Activated CD8-positive, alpha-beta memory T cell treated with anti-CD3 and anti-CD28 coated beads, Interleukin-2, amount 50 U/mL, for 1 hour (primary cell): ENCODE data around the gene FAM78A.

ENCODE experiments used
- DNase-seq: peaks from one replicate; pipeline ENCODE4 v3.0.0-alpha.2; 2020; ENCODE audit errors: extremely low read depth

The FAM78A gene

DNA sequence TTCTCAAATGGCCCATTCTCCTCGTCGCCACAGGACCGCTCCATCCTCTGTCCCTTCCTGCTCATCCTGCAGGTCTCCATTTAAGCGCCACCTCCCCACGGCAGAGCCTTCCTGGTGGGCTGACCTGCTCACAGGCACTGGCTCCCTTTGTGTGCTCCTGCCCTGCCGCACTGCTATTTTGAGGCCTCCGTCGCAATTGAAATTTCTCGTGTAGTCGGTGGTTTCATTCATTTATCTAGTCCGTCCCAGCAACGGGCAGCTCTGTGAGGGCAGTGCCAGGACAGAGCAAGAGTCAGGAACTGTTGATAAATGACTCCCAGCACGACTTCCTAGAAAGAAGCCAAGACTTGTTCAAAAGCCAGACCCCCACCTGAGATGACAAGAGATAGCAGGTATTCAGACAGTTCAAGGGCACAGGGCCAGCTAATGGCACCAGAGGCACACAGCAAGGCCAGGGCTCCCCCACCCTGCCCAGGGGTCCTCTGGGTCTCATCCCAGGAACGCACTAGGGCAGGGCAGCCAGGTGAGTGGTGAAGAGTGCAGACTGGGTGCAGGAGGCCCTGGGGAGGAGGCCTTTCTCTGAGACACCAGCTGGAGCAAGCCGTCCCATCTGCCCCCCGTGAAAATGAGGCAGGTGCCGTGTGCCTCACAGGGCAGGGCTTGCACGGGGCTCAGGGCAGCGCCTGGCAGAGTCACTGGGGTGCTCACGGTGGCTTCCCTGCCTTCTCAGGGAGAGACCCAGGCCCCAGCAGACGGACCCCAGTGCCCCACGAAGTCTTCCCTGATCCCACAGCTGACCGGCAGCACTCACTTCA is 36.9 kb downstream of the FAM78A start:
- DNase-seq, result no peak

DNA sequence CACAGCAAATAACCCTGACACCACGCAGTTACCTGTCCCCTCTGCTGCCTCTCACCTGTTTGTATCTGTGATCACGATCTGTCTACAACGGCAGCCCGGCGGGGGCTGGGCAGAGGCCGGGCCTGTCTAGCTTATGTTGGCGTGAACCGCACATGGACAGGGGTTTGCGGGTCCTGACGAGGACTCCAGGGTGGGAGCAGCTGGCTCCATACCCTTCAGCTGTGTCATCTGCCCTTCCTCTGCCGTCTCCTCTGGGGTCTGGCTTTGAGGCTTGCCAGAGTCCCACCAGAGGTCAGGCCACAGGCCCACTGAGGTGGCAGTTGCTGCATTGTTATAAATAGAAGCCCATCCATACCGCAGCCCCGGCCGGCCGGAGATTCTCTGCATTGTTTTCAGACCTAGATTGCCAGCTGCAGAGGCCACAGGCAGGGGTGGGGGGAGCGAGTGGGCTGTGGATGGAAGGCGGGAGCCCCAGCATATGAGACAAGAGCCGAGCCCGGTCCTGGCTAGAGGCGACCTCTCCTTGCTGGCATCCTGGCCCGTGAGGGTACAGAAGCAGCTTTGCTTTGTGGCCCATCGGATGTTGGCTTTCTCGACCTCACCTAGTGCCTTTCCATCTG is 37.8 kb downstream of the FAM78A start:
- no peak for DNase-seq

DNA sequence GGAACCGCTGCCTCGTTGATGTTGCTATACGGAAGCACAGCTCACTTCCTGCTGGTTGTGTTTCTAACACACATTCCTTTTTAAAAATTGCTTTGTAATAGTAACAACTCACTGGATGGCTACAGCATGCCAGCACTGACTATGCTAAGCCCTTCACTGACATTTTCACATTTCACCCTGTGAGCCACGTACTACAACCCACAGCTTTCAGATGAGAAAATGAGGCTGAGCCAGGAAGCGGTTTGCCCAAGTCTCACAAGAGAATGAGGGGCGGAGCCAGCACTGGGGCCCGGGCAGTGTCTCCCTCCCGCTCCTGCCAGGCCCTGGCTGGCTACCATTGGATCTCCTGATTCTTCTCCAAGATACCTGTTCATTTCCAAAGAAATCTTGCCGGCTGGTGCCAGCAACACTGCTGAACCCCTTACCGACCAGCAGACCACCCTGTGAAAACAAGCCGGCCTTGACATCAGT is 38.3 kb downstream of the FAM78A start:
- DNase-seq, result peak; percentile 65

DNA sequence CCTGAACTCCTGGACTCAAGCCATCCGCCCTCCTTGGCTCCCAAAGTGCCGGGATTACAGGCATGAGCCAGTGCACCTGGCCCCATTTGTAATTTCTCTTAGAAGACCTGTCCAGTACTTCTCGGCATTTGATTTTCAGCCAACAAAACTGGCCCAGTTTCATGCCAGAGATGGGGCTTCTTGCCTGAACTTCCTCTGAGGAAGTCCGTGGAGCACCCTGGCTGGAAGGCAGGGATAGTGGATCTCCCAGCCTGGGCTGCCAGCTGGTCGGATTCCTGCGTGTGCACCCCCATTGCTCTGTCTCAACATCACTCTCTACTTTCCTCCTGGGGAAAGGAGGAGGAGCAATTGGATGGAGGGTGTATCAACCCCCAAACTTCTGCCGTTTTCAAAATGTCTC is 39.0 kb downstream of the FAM78A start:
- DNase-seq, result no peak

DNA sequence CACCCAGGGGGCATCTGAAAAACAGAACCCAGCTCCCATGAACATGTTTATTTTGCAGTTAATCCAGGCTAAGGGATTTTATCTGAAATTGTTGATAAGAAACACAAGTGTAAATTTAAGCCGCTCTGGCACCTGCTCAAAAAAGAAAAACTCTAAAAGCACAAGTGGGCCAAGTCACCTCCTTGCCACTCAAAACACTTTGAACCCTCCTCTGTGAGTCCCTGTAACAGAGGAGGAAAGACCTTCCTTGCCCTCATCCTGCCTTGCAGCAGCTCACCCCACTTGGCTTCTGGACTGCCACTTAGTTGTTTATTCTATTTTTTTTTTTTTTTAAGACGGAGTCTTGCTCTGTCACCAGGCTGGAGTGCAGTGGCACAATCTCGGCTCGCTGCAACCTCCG is 39.5 kb downstream of the FAM78A start:
- no peak for DNase-seq

DNA sequence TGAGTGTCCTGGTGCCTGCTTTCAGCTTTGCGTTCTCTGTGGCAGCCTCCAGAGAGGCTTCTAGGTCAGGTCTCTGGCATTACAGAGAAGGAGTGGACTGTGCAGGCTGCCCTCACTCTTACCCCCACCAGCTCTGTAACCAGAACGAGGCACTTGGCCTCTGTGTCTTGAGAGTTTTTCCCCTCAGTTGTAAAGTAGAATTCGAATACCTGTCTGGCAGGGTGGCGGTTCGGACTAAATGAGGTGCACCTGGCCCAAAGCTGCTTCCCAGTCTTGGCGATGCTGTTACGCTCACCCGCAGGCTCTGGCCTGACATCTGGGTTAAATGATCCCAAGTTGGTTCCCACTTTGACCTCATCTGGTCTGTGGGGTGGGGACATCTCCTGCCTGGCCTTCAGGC is 40.1 kb downstream of the FAM78A start:
- no peak for DNase-seq

DNA sequence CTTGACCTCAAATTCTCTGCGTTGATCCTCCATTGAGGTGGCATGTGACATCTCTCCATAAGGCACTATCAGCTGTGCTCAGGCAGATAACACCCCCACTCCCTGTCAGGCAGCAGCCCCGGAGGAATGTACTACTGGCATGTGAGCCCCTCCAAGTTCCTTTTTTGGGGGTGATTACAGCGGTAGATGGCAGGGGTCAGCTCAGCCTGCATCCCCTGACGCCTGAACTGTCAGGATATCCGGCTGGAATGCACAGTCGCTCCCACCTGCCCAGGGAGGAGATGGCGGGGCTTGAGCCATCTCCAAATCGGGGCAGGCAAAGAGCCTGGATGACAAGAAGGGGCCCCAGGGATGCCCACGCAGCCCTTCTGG is 40.8 kb downstream of the FAM78A start:
- no peak for DNase-seq

DNA sequence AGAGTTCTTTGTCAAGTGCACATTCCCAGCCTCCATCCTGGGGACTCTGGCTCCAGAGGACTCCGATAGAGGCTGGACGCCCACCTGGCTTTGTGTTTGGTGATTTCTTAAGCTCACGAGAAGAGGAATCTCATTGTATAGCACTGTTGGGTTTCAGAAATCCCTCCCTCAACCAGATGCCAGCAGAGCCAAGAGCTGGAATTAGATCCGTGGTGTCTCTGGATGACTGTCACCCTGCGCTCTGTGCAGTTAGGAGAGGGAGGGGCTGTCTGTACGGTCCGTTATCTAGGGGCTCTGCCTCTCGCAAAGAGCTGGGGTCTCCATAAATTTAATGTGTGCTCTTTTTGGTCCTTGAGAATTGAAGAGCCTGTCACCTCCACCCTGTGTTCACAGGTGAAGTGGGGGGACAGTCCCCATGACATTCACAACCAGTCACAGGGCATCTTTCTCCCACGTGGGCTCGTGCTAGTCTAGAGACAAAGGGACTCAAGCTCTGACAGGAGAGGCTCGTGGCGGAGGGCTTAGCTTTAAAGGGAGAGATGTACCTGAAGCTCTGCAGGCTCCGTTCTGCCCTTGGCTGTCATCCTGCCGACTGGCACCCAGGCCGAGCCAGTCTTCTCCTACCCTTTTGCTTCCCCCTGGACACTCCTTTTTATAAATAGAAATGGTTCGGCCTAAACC is 41.4 kb downstream of the FAM78A start:
- DNase-seq, result no peak

DNA sequence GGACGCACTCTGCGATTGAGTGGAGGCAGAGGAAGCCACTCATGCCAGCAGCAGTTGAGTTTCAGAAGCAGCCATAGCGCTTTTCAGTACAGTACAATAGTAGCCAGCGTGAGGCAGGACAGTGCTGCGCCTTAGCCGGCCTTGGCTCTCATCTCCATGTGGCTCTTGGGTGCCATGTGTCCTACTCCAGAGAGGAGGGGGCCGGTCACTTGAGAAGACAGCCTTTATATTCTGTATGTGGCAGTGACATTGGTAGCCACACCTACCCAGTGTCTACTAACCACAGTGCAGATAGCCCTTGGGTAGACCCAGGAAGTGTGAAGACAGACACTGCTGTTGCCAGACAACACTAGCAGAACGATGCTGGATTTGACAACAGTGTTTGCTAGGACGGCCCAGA is 42.3 kb downstream of the FAM78A start:
- no peak for DNase-seq

DNA sequence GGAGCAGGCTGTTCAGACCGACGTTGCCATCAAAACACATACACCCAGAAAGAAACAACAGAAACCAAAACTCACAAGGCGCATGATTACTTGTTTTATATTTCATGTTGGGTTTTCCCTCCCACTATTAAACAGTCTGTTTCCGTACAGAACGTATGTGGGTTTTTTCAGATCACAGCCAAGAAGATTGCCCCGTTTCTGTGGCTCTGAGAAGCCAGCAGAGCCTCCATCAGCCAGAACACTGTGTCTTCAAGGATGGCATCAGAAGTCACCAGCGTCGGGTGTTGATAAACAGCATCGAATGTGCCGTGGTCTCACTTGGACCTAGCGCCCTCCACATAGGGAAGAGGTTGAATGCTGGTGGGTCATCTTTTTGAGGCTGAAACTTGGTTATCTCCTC is 42.8 kb downstream of the FAM78A start:
- no peak for DNase-seq

DNA sequence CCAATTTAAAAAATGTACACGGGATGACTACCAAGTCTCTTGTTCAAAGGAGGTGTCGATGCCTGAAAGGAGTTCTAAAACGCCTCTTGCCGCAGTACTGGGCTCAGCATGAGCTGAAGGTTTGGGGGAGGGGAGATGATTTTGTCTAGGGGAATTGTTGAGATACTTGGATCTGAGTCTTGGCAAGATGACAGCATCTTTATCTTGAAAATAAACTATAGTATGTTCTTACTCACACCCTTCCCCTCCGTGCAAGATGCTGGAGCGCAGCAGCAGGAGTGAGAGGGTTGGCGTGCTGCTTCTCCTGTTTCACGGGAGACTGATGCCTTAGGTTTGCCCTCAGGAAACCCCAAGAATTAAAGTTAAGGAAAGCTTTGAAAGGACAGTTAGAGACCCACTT is 47.3 kb downstream of the FAM78A start:
- DNase-seq, result no peak

DNA sequence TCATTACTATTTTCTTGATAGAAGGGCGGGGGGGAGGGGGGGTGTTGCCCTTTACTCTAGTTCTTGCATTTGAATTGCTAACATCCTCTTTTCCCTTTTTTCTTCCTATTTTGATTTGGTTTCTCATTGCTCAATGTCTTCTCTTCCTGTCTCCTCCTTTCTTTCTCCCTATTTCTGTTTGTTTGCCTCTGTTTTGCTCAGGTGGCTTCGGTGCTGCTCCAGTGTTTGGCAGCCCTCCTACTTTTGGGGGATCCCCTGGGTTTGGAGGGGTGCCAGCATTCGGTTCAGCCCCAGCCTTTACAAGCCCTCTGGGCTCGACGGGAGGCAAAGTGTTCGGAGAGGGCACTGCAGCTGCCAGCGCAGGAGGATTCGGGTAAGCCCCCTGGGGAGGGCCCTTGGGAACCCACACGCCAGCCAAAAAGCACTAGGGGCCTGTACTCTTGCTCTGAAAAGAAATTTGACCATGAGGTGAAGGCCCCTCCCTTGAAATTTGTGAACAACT is 48.3 kb downstream of the FAM78A start:
- no peak for DNase-seq

DNA sequence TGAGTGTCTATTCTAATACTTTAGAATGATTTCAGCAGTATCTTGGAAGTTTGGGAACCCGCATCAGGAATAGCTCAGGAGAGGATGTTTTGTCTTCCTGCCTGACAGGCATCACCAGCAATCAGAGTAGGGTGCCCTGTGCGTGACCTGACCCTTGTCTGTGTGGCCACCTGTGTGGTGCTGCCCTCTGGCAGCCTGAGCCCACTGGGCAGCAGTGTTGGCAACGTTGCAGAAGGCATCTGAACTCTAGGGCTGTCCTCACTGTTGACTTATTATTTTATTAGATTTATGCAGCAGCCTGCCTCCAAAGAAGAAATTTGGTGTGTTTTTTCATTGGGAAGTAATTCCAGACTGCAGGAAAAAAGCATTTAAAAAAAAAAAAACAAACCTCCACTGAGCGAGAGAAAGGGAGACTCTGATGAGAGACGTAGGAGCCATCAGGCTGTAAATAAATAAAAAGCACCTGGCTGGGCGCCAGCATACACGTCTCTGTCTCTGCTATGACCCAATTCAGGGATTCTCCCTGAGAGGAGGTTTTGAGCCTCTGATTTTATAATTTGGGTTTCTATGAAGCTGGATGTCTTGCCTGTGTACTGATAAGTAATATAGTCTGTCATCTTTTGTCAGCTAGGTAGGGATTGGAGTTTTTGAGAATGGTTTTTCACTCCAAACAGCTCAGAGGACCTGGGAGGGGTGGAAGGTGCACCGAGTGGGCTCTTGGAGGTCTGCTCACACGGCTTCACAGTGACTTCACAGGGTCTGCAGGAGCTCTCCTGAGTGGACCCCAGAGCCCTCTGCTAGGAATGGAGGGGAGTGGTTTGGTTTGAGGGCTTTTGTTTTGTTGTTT is 49.0 kb downstream of the FAM78A start:
- DNase-seq, result no peak

DNA sequence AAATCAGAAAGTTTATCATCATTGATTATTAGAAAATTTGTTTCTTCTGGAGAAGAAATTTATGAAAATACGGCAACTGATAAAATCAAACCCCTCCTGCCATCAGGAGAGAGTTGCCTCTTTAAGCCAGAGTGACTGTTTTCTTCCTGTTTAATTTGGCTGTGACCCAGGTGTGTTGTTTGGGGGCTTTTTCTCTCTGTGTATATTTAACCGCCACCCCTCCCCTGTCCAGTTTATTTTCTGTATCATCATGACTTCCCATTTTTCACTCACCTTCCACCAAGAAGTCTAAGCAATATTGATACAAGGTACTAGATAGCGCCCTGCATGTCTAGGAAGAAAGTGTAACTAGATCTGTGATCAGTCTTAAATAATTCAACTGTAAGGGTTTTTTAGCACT is 50.1 kb downstream of the FAM78A start:
- no peak for DNase-seq

DNA sequence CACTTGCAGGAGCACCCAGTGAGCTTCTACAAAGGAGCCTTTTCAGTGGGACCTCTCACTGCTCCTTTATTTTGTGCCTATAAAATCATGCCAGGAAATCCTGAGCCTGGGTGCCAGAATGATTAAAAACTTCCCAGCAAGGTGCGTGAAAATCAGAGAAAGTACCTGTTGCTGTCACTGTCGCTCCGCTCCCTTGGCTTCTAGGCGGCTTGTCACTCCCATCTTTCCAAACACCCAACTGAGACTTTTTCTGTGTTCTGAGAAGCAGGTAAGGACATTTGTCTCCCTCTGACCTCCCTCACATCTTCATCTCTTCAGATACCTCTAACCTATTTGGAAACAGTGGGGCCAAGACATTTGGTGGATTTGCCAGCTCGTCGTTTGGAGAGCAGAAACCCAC is 53.9 kb downstream of the FAM78A start:
- no peak for DNase-seq

DNA sequence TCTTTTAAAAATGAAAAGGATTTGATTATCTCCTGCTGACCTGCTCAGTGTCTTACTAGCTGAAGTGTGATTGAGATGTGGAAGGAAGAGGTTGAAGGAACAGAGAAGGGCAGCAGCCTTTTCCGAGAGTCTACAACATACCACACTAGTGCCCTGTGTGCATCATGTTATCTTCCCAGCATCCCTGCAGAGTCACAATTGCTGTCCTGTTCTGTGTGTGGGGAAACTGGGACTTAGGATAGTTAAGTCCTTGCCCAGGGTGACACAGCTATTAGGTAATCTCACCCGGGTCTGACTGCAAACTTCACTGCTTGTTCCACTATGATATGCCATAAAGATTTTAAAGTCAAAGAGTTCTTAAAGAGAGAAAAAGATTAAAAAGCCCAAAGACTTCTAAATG is 55.8 kb downstream of the FAM78A start:
- no peak for DNase-seq

DNA sequence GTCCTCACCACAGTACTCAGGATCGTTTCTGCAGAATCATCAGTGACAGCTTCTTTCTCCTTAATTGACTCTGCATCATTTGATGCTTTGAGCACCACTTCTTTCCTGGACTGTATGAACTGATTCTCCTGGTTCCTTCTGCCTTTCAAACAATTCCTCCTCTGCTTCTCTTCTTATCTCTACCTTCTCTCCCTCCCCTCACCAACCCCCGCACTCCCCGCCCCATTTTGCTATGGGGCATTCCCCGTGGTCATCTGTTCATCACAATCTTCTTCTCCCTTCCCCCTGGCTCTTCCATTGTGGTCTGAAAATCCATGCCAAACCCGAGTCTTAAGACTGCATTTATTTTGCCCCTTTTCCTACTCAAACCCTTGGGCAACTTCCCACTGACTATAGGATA is 57.9 kb downstream of the FAM78A start:
- no peak for DNase-seq

DNA sequence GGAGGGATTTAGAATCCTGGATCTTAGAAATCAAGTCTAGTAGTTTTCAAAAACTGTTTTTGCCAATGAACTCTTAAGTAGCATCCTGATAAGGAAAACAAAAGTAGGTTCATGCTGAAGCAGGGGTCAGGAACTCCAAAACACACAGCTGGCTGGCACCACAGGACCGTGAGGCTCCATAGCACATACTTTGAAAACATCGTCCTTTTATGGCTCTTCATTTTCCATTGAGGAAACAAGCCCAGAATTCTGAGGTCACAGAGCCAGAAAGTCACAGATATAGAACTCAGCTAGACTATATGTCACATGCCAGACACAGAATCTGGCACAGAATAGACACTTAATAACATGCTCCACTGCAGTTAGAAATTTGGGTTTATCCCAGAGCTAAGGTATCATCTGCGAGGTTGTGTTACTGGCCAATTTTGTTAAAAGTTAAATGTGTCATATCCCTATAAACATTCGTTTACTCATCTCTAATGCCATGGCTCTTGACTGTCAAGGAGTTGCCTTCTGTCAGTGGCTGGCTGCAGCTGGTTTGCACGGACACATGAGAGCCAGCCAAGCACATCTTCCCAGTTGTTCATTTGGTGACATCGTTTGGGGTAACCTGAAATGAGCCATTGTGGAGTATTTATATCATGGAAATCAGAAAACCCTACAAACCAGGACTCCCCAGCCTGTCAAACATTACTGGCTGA is 58.8 kb downstream of the FAM78A start:
- no peak for DNase-seq

DNA sequence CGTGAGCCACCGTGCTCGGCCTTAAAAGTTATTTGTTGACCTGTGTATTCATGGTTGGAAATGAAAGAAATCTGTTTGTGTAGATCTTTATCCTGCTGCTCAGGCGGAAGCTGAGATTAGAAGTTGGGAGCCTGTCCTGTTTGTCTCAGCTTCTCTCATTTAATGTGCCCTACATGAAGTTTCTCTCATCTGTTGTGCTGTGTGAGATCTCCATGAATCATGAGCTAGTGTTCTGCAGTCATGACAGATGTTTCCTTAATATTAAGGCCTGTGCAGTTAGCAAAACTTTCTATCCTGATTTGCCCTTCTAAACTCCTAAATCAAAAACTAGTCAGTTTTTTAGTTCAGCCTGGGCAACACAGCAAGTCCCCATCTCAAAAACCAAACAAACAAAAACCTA is 59.5 kb downstream of the FAM78A start:
- no peak for DNase-seq

DNA sequence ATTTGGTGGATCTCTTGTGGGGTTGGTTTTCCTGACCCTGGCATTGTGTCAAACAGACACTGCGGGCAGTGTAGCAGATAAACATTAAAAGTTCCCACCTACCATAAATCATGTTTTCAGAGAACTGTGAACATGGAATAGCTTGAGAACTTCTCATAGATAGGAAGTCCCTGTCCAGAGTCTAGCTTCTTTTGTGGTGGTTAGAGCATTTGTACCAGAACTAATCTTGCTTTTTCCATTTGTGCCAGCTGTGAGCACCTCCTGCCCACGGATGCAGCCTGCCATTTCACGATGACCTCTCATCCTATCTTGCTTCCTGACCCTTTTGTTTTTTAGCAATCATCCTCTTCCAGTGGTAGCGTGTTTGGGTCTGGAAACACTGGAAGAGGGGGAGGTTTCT is 61.4 kb downstream of the FAM78A start:
- DNase-seq, result no peak

DNA sequence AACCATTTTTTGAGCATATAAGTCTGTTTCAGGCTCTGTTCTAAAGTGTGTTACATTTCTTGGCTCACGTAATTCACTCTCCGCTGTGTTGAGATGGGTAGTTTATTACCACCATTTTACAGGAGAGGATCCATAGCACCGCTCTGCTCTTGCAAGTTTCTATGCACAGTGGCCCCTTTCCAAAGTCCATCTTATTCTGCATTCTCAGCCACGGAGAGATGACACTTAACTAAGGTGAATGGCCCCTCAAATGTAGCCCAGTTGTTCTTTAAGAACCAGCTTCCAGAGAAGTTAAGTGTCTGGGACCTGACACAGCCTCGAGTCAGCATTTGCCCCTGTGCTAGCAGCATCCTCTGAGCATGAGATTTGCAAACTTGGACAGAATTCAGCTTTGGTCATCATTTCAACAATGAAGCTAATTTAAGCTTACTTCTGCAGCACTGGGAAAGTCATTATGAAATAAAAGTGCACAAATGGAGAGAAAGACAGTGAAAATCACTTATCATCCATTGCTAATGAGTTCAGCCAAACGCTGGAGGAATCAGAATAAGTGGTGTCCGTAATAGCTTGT is 61.9 kb downstream of the FAM78A start:
- no peak for DNase-seq
